HepG2 (cell line): Measurements from ENCODE around the gene TMEM63B. TPM values are rescaled to one million over a fixed set of nuclear protein-coding genes. Genes with fewer than 3 reads are reported as not detected.

Source experiments
- FOXA3 ChIP-seq: IDR thresholded peaks from 2 replicates; pipeline ENCODE4 v1.6.1; 2016; ENCODE audit warnings: missing genetic modification reagents, missing compliant biosample characterization
- JUNB ChIP-seq: sonication (generic); formaldehyde crosslinking; IDR thresholded peaks from 2 replicates; pipeline ENCODE4 v1.8.0; 2022; ENCODE audit warnings: missing genetic modification reagents, mild to moderate bottlenecking, borderline replicate concordance
- NFE2L1 ChIP-seq: sonication (generic); formaldehyde crosslinking; IDR thresholded peaks from 2 replicates; pipeline ENCODE4 v1.4.0; 2020; ENCODE audit warnings: missing genetic modification reagents, mild to moderate bottlenecking, borderline replicate concordance
- PCBP2 ChIP-seq: fragments of 200-400 bp; formaldehyde crosslinking; optimal IDR thresholded peaks from 2 replicates; pipeline ENCODE3; 2018; ENCODE audit warnings: low read length, low read depth; ENCODE audit not compliant: poor library complexity, severe bottlenecking
- SALL1 ChIP-seq: sonication (generic); formaldehyde crosslinking; IDR thresholded peaks from 2 replicates; pipeline ENCODE4 v1.8.0; 2022; ENCODE audit warnings: mild to moderate bottlenecking, missing genetic modification reagents
- SRY ChIP-seq: sonication (generic); formaldehyde crosslinking; IDR thresholded peaks from 2 replicates; pipeline ENCODE4 v1.8.0; 2022; ENCODE audit warnings: mild to moderate bottlenecking, missing genetic modification reagents
- U2AF2 ChIP-seq: fragments of 200-400 bp; formaldehyde crosslinking; IDR thresholded peaks from 2 replicates; pipeline ENCODE4 v1.6.1; 2017; ENCODE audit warnings: low read depth, mild to moderate bottlenecking, low read length
- ZNF430 ChIP-seq: sonication (generic); formaldehyde crosslinking; IDR thresholded peaks from 2 replicates; pipeline ENCODE4 v1.9.0; 2021; ENCODE audit warnings: mild to moderate bottlenecking, missing genetic modification reagents
- ZNF512B ChIP-seq: sonication (generic); formaldehyde crosslinking; IDR thresholded peaks from 2 replicates; pipeline ENCODE4 v1.5.1; 2020; ENCODE audit warnings: missing genetic modification reagents, mild to moderate bottlenecking, borderline replicate concordance
- ZNF629 ChIP-seq: sonication (generic); formaldehyde crosslinking; conservative IDR thresholded peaks from 2 replicates; pipeline ENCODE4 v1.5.0; 2020; ENCODE audit warnings: missing genetic modification reagents
- ZNF660 ChIP-seq: sonication (generic); formaldehyde crosslinking; IDR thresholded peaks from 2 replicates; pipeline ENCODE4 v1.5.1; 2020; ENCODE audit warnings: mild to moderate bottlenecking, low read depth, missing genetic modification reagents, borderline replicate concordance
- ZNF724P ChIP-seq: sonication (generic); formaldehyde crosslinking; IDR thresholded peaks from 2 replicates; pipeline ENCODE4 v1.8.0; 2022; ENCODE audit warnings: missing genetic modification reagents, borderline replicate concordance
- ZNF816 ChIP-seq: sonication (generic); formaldehyde crosslinking; IDR thresholded peaks from 2 replicates; pipeline ENCODE4 v1.8.0; 2022; ENCODE audit warnings: missing genetic modification reagents, mild to moderate bottlenecking, borderline replicate concordance
- ZNF879 ChIP-seq: sonication (generic); formaldehyde crosslinking; IDR thresholded peaks from 2 replicates; pipeline ENCODE4 v1.8.1; 2023; ENCODE audit warnings: missing genetic modification reagents
- ZNF891 ChIP-seq: sonication (generic); formaldehyde crosslinking; IDR thresholded peaks from 2 replicates; pipeline ENCODE4 v1.5.0; 2020; ENCODE audit warnings: mild to moderate bottlenecking, missing genetic modification reagents
- polyA plus RNA-seq, 8 experiments: library from polyadenylated mRNA; depleted of rRNA in 3 of 8; stranded (reverse) in 7 of 8; unstranded in 1 of 8; fragments of >200 nt; fragmentation: Illumina TruSeq in 4 of 8; extraction: Trizol in 4 of 8; gene quantifications; 2 replicates each; pipeline versions ENCODE4 v1.2.1 to v1.2.3, GENCODE V29; 2011 to 2016; ENCODE audit warnings: low read depth in 4 of 8, missing spikeins in 1 of 8, mixed read lengths in 1 of 8; ENCODE audit not compliant: insufficient read depth in 1 of 8
- total RNA-seq, 5 experiments: library from RNA; depleted of rRNA; stranded (reverse); fragments of >200 nt; fragmentation: Illumina TruSeq; extraction: Trizol; gene quantifications; 2 replicates each; pipeline ENCODE4 v1.2.3, GENCODE V29; 2016; ENCODE audit warnings: low read depth in 1 of 5
- TF ChIP-seq, protein P1 (sequence below): IDR thresholded peaks from 2 replicates; pipeline ENCODE4 v1.6.1; 2012; ENCODE audit warnings: low read depth, low read length, improper control_type of control experiment
- TF ChIP-seq, protein P2 (sequence below): sonication (generic); formaldehyde crosslinking; IDR thresholded peaks from 2 replicates; pipeline ENCODE4 v1.4.0; 2020; ENCODE audit warnings: missing genetic modification reagents
- TF ChIP-seq, protein P3 (sequence below): sonication (generic); formaldehyde crosslinking; IDR thresholded peaks from 2 replicates; pipeline ENCODE4 v1.9.0; 2022; ENCODE audit warnings: missing genetic modification reagents, mild to moderate bottlenecking, borderline replicate concordance

The TMEM63B gene
- total and polyA plus RNA-seq, 2 of the 13 experiments (the other 11 are each of a cell fraction or from before 2014, with no cell fraction given), result 27.4 to 75.8 TPM

DNA sequence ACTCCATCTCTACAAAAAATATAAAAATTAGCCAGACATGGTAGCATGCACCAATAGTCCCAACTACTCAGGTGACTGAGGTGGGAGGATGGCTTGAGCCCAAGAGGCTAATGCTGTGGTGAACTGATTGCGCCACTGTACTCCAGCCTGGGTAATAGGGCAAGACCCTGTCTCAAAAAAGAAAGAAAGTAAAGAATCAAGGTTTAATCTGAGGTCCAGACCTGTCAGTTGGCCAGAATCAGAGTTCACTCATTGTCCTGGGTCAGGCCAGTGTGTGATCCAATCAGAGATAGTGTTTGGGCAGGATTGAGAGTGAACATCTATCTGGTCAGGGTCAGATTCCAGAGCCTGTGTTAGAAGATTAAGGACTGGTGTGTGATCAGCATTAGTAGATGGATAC, 15.5 kb downstream of the TMEM63B start (continued):
- TF ChIP-seq SRY (CRISPR knock-in tag) (no peak), FOXA3 (no peak), ZNF660 (CRISPR knock-in tag) (no peak), ZNF879 (CRISPR knock-in tag) (no peak), ZNF816 (CRISPR knock-in tag) (no peak), ZNF724P (CRISPR knock-in tag) (no peak), ZNF891 (CRISPR knock-in tag) (no peak), SALL1 (CRISPR knock-in tag) (peak; percentile 34; the same call in 1 of the 2 replicates), ZNF629 (no peak), NFE2L1 (CRISPR knock-in tag) (no peak), U2AF2 (no peak), ZNF512B (no peak), ZNF430 (CRISPR knock-in tag) (no peak), PCBP2 (no peak), JUNB (CRISPR knock-in tag) (no peak)
- TF ChIP-seq, protein P1, sequence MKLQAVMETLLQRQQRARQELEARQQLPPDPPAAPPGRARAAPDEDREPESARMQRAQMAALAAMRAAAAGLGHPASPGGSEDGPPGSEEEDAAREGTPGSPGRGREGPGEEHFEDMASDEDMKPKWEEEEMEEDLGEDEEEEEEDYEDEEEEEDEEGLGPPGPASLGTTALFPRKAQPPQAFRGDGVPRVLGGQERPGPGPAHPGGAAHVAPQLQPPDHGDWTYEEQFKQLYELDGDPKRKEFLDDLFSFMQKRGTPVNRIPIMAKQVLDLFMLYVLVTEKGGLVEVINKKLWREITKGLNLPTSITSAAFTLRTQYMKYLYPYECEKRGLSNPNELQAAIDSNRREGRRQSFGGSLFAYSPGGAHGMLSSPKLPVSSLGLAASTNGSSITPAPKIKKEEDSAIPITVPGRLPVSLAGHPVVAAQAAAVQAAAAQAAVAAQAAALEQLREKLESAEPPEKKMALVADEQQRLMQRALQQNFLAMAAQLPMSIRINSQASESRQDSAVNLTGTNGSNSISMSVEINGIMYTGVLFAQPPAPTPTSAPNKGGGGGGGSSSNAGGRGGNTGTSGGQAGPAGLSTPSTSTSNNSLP, result no peak
- TF ChIP-seq, protein P2, sequence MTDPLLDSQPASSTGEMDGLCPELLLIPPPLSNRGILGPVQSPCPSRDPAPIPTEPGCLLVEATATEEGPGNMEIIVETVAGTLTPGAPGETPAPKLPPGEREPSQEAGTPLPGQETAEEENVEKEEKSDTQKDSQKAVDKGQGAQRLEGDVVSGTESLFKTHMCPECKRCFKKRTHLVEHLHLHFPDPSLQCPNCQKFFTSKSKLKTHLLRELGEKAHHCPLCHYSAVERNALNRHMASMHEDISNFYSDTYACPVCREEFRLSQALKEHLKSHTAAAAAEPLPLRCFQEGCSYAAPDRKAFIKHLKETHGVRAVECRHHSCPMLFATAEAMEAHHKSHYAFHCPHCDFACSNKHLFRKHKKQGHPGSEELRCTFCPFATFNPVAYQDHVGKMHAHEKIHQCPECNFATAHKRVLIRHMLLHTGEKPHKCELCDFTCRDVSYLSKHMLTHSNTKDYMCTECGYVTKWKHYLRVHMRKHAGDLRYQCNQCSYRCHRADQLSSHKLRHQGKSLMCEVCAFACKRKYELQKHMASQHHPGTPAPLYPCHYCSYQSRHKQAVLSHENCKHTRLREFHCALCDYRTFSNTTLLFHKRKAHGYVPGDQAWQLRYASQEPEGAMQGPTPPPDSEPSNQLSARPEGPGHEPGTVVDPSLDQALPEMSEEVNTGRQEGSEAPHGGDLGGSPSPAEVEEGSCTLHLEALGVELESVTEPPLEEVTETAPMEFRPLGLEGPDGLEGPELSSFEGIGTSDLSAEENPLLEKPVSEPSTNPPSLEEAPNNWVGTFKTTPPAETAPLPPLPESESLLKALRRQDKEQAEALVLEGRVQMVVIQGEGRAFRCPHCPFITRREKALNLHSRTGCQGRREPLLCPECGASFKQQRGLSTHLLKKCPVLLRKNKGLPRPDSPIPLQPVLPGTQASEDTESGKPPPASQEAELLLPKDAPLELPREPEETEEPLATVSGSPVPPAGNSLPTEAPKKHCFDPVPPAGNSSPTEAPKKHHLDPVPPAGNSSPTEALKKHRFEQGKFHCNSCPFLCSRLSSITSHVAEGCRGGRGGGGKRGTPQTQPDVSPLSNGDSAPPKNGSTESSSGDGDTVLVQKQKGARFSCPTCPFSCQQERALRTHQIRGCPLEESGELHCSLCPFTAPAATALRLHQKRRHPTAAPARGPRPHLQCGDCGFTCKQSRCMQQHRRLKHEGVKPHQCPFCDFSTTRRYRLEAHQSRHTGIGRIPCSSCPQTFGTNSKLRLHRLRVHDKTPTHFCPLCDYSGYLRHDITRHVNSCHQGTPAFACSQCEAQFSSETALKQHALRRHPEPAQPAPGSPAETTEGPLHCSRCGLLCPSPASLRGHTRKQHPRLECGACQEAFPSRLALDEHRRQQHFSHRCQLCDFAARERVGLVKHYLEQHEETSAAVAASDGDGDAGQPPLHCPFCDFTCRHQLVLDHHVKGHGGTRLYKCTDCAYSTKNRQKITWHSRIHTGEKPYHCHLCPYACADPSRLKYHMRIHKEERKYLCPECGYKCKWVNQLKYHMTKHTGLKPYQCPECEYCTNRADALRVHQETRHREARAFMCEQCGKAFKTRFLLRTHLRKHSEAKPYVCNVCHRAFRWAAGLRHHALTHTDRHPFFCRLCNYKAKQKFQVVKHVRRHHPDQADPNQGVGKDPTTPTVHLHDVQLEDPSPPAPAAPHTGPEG (CRISPR knock-in tag), result no peak
- TF ChIP-seq, protein P3, sequence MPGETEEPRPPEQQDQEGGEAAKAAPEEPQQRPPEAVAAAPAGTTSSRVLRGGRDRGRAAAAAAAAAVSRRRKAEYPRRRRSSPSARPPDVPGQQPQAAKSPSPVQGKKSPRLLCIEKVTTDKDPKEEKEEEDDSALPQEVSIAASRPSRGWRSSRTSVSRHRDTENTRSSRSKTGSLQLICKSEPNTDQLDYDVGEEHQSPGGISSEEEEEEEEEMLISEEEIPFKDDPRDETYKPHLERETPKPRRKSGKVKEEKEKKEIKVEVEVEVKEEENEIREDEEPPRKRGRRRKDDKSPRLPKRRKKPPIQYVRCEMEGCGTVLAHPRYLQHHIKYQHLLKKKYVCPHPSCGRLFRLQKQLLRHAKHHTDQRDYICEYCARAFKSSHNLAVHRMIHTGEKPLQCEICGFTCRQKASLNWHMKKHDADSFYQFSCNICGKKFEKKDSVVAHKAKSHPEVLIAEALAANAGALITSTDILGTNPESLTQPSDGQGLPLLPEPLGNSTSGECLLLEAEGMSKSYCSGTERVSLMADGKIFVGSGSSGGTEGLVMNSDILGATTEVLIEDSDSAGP (CRISPR knock-in tag), result no peak
